ENCODE data around the gene TXNDC16.

DNA sequence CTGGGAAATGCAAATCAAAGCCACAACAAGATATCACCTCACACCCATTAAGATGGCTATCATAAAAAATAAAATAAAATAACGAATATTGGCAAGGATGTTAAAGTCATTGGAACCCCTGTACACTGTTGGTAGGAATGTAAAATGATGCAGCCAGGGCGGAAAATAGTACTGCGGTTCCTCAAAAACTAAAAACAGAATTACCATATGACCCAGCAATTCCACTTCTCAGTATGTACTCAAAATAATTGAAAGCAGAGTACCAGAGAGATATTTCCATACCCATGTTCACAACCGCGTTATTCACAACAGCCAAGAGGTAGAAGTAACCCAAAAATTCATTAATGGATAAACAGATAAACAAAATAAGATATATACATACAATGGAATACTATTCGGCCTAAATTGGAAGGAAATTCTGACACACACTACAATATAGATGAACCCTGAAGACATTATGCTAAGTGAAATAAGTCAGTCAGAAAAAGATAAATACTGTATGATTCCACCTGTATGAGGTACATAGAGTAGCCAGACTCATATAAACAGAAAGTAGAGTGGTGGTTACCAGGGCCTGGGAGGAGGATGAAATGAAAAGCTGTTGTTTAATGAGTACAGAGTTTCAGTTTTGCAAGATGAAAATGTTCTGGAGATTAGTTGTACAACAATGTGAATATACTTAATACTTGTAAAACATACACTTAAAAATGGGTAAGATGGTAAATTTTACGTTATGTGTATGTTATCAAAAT lies 84.6 kb downstream of the TXNDC16 start:
- TF ChIP-seq, protein P1, sequence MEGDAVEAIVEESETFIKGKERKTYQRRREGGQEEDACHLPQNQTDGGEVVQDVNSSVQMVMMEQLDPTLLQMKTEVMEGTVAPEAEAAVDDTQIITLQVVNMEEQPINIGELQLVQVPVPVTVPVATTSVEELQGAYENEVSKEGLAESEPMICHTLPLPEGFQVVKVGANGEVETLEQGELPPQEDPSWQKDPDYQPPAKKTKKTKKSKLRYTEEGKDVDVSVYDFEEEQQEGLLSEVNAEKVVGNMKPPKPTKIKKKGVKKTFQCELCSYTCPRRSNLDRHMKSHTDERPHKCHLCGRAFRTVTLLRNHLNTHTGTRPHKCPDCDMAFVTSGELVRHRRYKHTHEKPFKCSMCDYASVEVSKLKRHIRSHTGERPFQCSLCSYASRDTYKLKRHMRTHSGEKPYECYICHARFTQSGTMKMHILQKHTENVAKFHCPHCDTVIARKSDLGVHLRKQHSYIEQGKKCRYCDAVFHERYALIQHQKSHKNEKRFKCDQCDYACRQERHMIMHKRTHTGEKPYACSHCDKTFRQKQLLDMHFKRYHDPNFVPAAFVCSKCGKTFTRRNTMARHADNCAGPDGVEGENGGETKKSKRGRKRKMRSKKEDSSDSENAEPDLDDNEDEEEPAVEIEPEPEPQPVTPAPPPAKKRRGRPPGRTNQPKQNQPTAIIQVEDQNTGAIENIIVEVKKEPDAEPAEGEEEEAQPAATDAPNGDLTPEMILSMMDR (conservative IDR thresholded peaks at IDR 0.05; ENCODE audit: low read length): no peak
- TF ChIP-seq EZH2phosphoT487 (IDR thresholded peaks at IDR 0.05; ENCODE audit: borderline replicate concordance, low read depth, low read length): no peak

All from OCI-LY7 (cell line).